ENCODE results near the gene MRS2.

The MRS2 gene

DNA sequence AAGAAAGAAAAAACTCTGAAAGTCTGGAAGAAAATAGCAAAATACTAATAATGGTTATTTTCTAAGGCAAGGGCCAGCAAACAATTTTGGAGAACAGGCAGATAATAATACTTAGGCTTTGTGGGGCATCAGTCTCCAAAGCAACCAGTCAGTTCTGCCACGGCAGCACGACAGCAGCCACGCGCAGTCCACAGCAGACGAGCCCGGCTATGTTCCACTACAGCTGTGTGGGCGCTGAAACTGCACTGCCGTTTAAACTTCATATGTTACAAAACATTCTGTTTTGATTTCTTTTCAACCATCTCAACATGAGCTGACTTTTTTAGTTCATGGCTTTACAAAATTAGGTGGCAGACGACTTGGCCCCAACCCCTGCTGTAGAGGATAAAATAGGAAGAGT, 29.9 kb downstream of the MRS2 start:
- no peak overlapping the region for H3K27ac ChIP-seq (ENCODE audit: low read depth, low read length)
- 0 out of 2 replicates have a peak, but pooled peaks cover 4% of the 10 kb centered on the region for H3F3A ChIP-seq (ENCODE audit: insufficient read depth)
- no peak overlapping the region for H2AFZ ChIP-seq (ENCODE audit: low read depth, low read length, severe bottlenecking)
- H3K4me3 ChIP-seq (ENCODE audit: insufficient read depth, low read length, poor library complexity, severe bottlenecking), result no peak overlapping the region
- no peaks in the 10 kb centered on the region for H4K20me1 ChIP-seq (ENCODE audit: low read depth, low read length)
- H3K9me3 ChIP-seq (ENCODE audit: insufficient read depth, low read length), result no peaks in the 10 kb centered on the region
- H3K4me2 ChIP-seq (ENCODE audit: low read depth, low read length, poor library complexity, severe bottlenecking), result no peak overlapping the region
- no peak overlapping the region for H3K9ac ChIP-seq (ENCODE audit: low read length)
- TF ChIP-seq EZH2phosphoT487 (conservative IDR thresholded peaks at IDR 0.05; ENCODE audit: low read length), result no peak
- H3K79me2 ChIP-seq (ENCODE audit: insufficient read depth, low read length), result no peaks in the 10 kb centered on the region
- H3K9me2 ChIP-seq (replicated peaks; ENCODE audit: insufficient read depth, low read length), result no peaks in the 10 kb centered on the region
- H3K36me3 ChIP-seq (ENCODE audit: low read length), result 0 out of 2 replicates have a peak, but pooled peaks cover 5% of the 10 kb centered on the region
- H3K27me3 ChIP-seq (ENCODE audit: low read length), result no peaks in the 10 kb centered on the region

DNA sequence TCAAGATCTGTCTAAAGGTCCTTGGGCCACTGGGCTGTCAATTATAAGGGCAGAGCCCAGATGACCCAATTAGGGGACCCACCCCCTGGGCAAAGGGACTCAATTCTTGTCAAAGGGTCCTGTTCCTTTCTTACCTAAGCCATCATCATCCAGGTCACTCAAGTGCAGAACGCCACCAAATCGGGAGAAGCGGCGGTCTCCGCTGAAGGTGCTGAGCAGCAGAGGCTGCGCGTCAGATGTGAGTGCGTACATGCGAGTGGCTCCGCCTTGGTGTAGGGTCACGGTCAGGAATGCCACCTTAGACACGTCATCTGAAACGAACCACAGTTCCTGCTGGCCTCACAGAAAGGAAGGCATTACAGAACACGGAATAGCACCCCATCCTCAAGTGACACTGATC, 34.2 kb downstream of the MRS2 start:
- no peak overlapping the region for H3K9ac ChIP-seq (ENCODE audit: low read length)
- H3K36me3 ChIP-seq (ENCODE audit: low read length), result no peaks in the 10 kb centered on the region
- H2AFZ ChIP-seq (ENCODE audit: low read depth, low read length, severe bottlenecking), result no peak overlapping the region
- no peak overlapping the region for H3K27ac ChIP-seq (ENCODE audit: low read depth, low read length)
- H3K27me3 ChIP-seq (ENCODE audit: low read length), result no peaks in the 10 kb centered on the region
- no peak overlapping the region for H3K4me3 ChIP-seq (ENCODE audit: insufficient read depth, low read length, poor library complexity, severe bottlenecking)
- H3K9me3 ChIP-seq (ENCODE audit: insufficient read depth, low read length), result no peaks in the 10 kb centered on the region
- TF ChIP-seq EZH2phosphoT487 (conservative IDR thresholded peaks at IDR 0.05; ENCODE audit: low read length), result no peak
- TF ChIP-seq, protein P1, sequence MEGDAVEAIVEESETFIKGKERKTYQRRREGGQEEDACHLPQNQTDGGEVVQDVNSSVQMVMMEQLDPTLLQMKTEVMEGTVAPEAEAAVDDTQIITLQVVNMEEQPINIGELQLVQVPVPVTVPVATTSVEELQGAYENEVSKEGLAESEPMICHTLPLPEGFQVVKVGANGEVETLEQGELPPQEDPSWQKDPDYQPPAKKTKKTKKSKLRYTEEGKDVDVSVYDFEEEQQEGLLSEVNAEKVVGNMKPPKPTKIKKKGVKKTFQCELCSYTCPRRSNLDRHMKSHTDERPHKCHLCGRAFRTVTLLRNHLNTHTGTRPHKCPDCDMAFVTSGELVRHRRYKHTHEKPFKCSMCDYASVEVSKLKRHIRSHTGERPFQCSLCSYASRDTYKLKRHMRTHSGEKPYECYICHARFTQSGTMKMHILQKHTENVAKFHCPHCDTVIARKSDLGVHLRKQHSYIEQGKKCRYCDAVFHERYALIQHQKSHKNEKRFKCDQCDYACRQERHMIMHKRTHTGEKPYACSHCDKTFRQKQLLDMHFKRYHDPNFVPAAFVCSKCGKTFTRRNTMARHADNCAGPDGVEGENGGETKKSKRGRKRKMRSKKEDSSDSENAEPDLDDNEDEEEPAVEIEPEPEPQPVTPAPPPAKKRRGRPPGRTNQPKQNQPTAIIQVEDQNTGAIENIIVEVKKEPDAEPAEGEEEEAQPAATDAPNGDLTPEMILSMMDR (IDR thresholded peaks at IDR 0.05; ENCODE audit: insufficient read depth, low read length, poor library complexity, severe bottlenecking), result no peak
- no peaks in the 10 kb centered on the region for H3K79me2 ChIP-seq (ENCODE audit: insufficient read depth, low read length)
- H3F3A ChIP-seq (ENCODE audit: insufficient read depth), result no peaks in the 10 kb centered on the region
- no peaks in the 10 kb centered on the region for H4K20me1 ChIP-seq (ENCODE audit: low read depth, low read length)
- no peaks in the 10 kb centered on the region for H3K9me2 ChIP-seq (replicated peaks; ENCODE audit: insufficient read depth, low read length)
- H3K4me2 ChIP-seq (ENCODE audit: low read depth, low read length, poor library complexity, severe bottlenecking), result no peak overlapping the region

DNA sequence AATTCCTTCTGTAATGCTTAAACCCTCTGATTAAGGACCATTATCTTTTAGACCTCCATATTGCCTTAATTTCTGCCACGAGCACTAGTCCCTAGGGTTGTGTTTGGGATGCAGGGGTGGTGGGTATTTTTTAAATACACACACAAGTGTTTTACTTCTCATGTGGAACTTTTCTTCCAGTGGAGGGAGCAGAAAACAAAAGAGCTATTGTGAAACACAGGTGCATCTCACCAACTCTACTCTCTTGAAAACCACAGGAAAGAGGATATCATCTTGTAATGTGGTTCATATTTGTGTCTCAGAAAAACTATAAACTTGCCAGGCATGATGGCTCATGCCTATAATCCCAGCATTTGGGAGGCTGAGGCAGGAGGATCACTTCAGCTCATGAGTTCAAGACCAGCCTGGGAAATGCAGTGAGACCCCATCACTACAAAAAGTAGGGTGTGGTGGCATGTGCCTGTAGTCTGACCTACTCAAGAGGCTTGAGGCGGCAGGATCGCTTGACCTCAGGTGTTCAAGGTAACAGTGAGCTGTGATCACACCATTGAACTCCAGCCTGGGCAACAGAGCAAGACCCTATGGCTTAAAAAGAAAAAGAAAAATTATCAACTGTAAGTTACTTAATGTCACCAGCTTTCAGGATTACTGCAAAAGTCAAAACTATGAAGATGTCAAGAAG, 37.3 kb downstream of the MRS2 start:
- Histone ChIP-seq H3K9me3 (ENCODE audit: insufficient read depth, low read length) (no peaks in the 10 kb centered on the region), H3K27ac (ENCODE audit: low read depth, low read length) (no peak overlapping the region), H3F3A (ENCODE audit: insufficient read depth) (no peaks in the 10 kb centered on the region), H3K4me2 (ENCODE audit: low read depth, low read length, poor library complexity, severe bottlenecking) (no peak overlapping the region), H2AFZ (ENCODE audit: low read depth, low read length, severe bottlenecking) (no peak overlapping the region), H3K9me2 (replicated peaks; ENCODE audit: insufficient read depth, low read length) (no peaks in the 10 kb centered on the region), H3K9ac (ENCODE audit: low read length) (no peak overlapping the region), H3K27me3 (ENCODE audit: low read length) (no peaks in the 10 kb centered on the region), H3K36me3 (ENCODE audit: low read length) (no peaks in the 10 kb centered on the region), H3K4me3 (ENCODE audit: insufficient read depth, low read length, poor library complexity, severe bottlenecking) (no peak overlapping the region), H3K79me2 (ENCODE audit: insufficient read depth, low read length) (no peaks in the 10 kb centered on the region), H4K20me1 (ENCODE audit: low read depth, low read length) (no peaks in the 10 kb centered on the region)
- TF ChIP-seq EZH2phosphoT487 (conservative IDR thresholded peaks at IDR 0.05; ENCODE audit: low read length), result no peak
- TF ChIP-seq, protein P1 (IDR thresholded peaks at IDR 0.05; ENCODE audit: insufficient read depth, low read length, poor library complexity, severe bottlenecking), result no peak

DNA sequence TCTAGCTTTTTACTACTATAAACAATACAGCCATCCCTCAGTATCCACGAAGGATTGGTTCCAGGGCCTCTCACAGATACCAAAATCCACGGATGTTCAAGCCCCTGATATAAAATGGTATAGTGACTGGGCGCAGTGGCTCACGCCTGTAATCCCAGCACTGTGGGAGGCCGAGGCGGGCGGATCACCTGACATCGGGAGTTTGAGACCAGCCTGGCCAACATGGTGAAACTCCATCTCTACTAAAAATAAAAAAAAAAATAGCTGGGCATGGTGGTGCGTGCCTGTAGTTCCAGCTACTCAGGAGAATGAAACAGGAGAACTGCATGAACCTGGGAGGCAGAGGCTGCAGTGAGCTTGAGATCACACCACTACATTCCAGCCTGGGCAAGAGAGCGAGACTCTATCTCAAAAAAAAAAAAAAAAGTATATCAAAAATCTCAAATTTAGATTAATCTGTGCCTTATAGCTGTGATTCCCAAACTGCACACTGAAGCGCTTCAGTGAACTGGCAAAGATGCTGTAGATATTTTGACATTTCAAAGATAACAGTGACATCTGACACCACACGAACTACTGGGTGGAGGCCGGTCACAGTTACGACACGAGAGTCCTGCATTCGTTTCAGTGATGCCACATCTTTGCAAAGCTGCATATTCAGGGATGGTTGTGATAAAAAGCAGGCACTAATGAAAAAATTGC, 38.3 kb downstream of the MRS2 start:
- Histone ChIP-seq H3K27me3 (ENCODE audit: low read length) (no peaks in the 10 kb centered on the region), H3F3A (ENCODE audit: insufficient read depth) (no peaks in the 10 kb centered on the region), H3K4me2 (ENCODE audit: low read depth, low read length, poor library complexity, severe bottlenecking) (no peak overlapping the region), H3K9ac (ENCODE audit: low read length) (no peak overlapping the region), H3K4me3 (ENCODE audit: insufficient read depth, low read length, poor library complexity, severe bottlenecking) (no peak overlapping the region), H2AFZ (ENCODE audit: low read depth, low read length, severe bottlenecking) (no peak overlapping the region), H4K20me1 (ENCODE audit: low read depth, low read length) (no peaks in the 10 kb centered on the region), H3K36me3 (ENCODE audit: low read length) (no peaks in the 10 kb centered on the region), H3K27ac (ENCODE audit: low read depth, low read length) (no peak overlapping the region), H3K9me2 (replicated peaks; ENCODE audit: insufficient read depth, low read length) (no peaks in the 10 kb centered on the region), H3K9me3 (ENCODE audit: insufficient read depth, low read length) (no peaks in the 10 kb centered on the region), H3K79me2 (ENCODE audit: insufficient read depth, low read length) (no peaks in the 10 kb centered on the region)
- TF ChIP-seq EZH2phosphoT487 (conservative IDR thresholded peaks at IDR 0.05; ENCODE audit: low read length), result no peak
- TF ChIP-seq, protein P1 (IDR thresholded peaks at IDR 0.05; ENCODE audit: insufficient read depth, low read length, poor library complexity, severe bottlenecking), result no peak

Data from SU-DHL-6 (cell line).